ENCODE measurements around the gene SLC47A1. TPM values are rescaled to one million over a fixed set of nuclear protein-coding genes. Genes with fewer than 3 reads are reported as not detected.
"Not testable (repeated sequence)": the region's sequence is repeated elsewhere in the genome, so short reads cannot be mapped to it uniquely, and the experiment has no call there.

The SLC47A1 gene
- total and polyA plus RNA-seq, 2 of the 13 experiments (the other 11 are each of a cell fraction or from before 2014, with no cell fraction given): 42.1 to 67.5 TPM

DNA sequence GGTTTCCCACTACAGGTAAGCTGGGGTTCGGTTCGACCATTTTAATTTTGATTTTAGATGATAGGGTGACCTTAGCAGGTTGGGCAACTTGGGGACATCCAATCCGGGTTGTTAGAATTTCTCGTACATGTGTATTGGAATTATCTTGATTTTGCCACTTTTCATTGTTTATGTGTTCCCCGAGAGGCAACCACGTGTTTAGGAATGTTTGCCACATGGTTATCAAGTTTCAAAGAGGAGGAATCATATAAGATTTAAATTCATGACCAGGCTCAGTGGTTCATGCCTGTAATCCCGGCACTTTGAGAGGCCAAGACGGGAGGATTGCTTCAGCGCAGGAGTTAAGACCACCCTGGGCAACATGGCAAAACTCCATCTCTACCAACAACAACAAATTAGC lies 10.0 kb upstream of the SLC47A1 start:
- Histone ChIP-seq H3K9ac (ENCODE audit: insufficient read depth, low read depth, low read length) (no peak overlapping the region), H3K27me3 (ENCODE audit: control insufficient read depth in 1 of 2, insufficient read depth in 2 of 2, low read length in 2 of 2) (no peaks in the 10 kb centered on the region), H4K20me1 (ENCODE audit: insufficient read depth, low read length) (no peaks in the 10 kb centered on the region), H3K4me1 (ENCODE audit: insufficient read depth, low read length) (peaks cover 62% of the 10 kb centered on the region), H3K4me3 (replicated peaks in 1 of 3; ENCODE audit: insufficient read depth in 1 of 3, low read depth in 2 of 3, low read length in 3 of 3) (no peak overlapping the region), H3K9me3 (ENCODE audit: low read length) (no peaks in the 10 kb centered on the region), H3K36me3 (replicated peaks in 1 of 2; ENCODE audit: control insufficient read depth in 1 of 2, insufficient read depth in 2 of 2, low read length in 2 of 2) (no peaks in the 10 kb centered on the region), H3K79me2 (ENCODE audit: insufficient read depth, low read length) (no peaks in the 10 kb centered on the region), H3K27ac (ENCODE audit: extremely low read length, insufficient read depth, low read length) (no peak overlapping the region), H3K4me2 (ENCODE audit: low read depth, low read length) (no peak overlapping the region), H2AFZ (ENCODE audit: low read length) (no peak overlapping the region)
- in situ Hi-C loops (cut with HindIII; ENCODE audit: extremely low pct_ligation_motif_present, low pct_unique_long_range_greater_than_20kb) (loop anchor here (25.0 kb wide), 1 partner anchor 189 kb away; the partner anchor contains the start of gene SLC47A2), intact Hi-C loops (cut with micrococcal nuclease; ENCODE audit: unreplicated experiment) (no loop called here)
- DNase-seq (ENCODE audit: low spot score) (no peak), ATAC-seq (no peak), FAIRE-seq (no peak)
- BruUV-seq (replicated peaks): no TSS peak
- CTCF ChIA-PET (ENCODE audit: low intra/inter-chr PET ratio, low total read pairs): no interaction called here
- TF ChIP-seq, protein P1, sequence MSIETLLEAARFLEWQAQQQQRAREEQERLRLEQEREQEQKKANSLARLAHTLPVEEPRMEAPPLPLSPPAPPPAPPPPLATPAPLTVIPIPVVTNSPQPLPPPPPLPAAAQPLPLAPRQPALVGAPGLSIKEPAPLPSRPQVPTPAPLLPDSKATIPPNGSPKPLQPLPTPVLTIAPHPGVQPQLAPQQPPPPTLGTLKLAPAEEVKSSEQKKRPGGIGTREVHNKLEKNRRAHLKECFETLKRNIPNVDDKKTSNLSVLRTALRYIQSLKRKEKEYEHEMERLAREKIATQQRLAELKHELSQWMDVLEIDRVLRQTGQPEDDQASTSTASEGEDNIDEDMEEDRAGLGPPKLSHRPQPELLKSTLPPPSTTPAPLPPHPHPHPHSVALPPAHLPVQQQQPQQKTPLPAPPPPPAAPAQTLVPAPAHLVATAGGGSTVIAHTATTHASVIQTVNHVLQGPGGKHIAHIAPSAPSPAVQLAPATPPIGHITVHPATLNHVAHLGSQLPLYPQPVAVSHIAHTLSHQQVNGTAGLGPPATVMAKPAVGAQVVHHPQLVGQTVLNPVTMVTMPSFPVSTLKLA (IDR thresholded peaks at IDR 0.05): peak; percentile 91
- TF ChIP-seq POGZ (CRISPR knock-in tag; IDR thresholded peaks at IDR 0.05): no peak
- POLR2A ChIA-PET: no interaction called here
- 92% methylated on average over 9 of the region's 9 CpGs for WGBS (ENCODE audit: low lambda C conversion rate)

DNA sequence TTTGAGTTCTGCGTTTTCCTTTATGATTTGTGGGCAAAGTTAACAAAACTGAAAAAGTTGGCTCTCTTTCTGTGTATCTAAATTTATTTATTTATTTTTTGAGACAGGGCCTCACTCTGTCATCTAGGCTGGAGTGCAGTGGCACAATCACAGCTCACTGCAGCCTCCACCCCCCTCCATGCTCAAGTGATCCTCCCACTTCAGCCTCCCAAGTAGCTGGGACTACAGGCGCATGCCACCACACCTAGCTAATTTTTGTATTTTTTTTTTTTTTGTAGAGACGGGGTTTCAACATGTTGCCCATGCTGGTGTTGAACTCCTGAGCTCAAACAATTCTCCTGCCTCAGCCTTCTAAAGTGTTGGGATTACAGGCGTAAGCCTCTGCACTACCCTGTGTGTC lies 6.7 kb upstream of the SLC47A1 start:
- BruUV-seq (replicated peaks); intact Hi-C loops (cut with micrococcal nuclease; ENCODE audit: unreplicated experiment); H4K20me1 ChIP-seq (ENCODE audit: insufficient read depth, low read length): not testable (repeated sequence)

More for the DNA sequence above, 6.7 kb upstream of the SLC47A1 start:
- Histone ChIP-seq H3K4me2 (ENCODE audit: low read depth, low read length) (peak overlapping the region; percentile 61; the same call in 1 of the 2 replicates), H2AFZ (ENCODE audit: low read length) (peak overlapping the region; percentile 83), H3K4me1 (ENCODE audit: insufficient read depth, low read length) (peaks cover 51% of the 10 kb centered on the region), H3K27ac (ENCODE audit: extremely low read length, insufficient read depth, low read length) (peak overlapping the region; percentile 68), H3K4me3 (replicated peaks in 1 of 3; ENCODE audit: insufficient read depth in 1 of 3, low read depth in 2 of 3, low read length in 3 of 3) (peak overlapping the region in 2 of 3 experiments; percentile 43 to 53; a peak in 1 of 6 replicates)
- FAIRE-seq; H3K9me3 ChIP-seq (ENCODE audit: low read length); CTCF ChIA-PET (ENCODE audit: low intra/inter-chr PET ratio, low total read pairs); H3K79me2 ChIP-seq (ENCODE audit: insufficient read depth, low read length); H3K27me3 ChIP-seq (ENCODE audit: control insufficient read depth in 1 of 2, insufficient read depth in 2 of 2, low read length in 2 of 2); H3K36me3 ChIP-seq (replicated peaks in 1 of 2; ENCODE audit: control insufficient read depth in 1 of 2, insufficient read depth in 2 of 2, low read length in 2 of 2); ATAC-seq; DNase-seq (ENCODE audit: low spot score); H3K9ac ChIP-seq (ENCODE audit: insufficient read depth, low read depth, low read length); in situ Hi-C loops (cut with HindIII; ENCODE audit: extremely low pct_ligation_motif_present, low pct_unique_long_range_greater_than_20kb): not testable (repeated sequence)
- peak; percentile 72 for TF ChIP-seq ZNF460 (CRISPR knock-in tag; IDR thresholded peaks at IDR 0.05; ENCODE audit: borderline replicate concordance)
- TF ChIP-seq, protein P2, sequence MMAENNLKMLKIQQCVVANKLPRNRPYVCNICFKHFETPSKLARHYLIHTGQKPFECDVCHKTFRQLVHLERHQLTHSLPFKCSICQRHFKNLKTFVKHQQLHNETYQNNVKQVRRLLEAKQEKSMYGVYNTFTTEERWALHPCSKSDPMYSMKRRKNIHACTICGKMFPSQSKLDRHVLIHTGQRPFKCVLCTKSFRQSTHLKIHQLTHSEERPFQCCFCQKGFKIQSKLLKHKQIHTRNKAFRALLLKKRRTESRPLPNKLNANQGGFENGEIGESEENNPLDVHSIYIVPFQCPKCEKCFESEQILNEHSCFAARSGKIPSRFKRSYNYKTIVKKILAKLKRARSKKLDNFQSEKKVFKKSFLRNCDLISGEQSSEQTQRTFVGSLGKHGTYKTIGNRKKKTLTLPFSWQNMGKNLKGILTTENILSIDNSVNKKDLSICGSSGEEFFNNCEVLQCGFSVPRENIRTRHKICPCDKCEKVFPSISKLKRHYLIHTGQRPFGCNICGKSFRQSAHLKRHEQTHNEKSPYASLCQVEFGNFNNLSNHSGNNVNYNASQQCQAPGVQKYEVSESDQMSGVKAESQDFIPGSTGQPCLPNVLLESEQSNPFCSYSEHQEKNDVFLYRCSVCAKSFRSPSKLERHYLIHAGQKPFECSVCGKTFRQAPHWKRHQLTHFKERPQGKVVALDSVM (CRISPR knock-in tag; IDR thresholded peaks at IDR 0.05): peak; percentile 89
- POLR2A ChIA-PET: interaction anchor here (0.6 to 2.8 kb wide), 7 partner anchors 8 to 283 kb away, joined by 3 to 13 read pairs (median 4); partner anchors contain the start of gene ALDH3A2
- WGBS (ENCODE audit: low lambda C conversion rate): 79% methylated on average over 4 of the region's 4 CpGs
